ENCODE data around the gene GABPA. TPM values are rescaled to one million over a fixed set of nuclear protein-coding genes. Genes with fewer than 3 reads are reported as not detected.

GABPA gene
- total and polyA plus RNA-seq, 9 of the 15 experiments (the other 6 are each of a cell fraction or from before 2014, with no cell fraction given), result 8.9 to 35.7 (median 22.8) TPM

GRCh38 chr21:25806060-25806459 lies 71.3 kb downstream of the GABPA start:
- in situ Hi-C loops (cut with MboI), result no loop called here
- POLR2A ChIA-PET, result no interaction called here
- ATAC-seq (no peak), FAIRE-seq (no peak), DNase-seq (ENCODE audit: extremely low read depth in 1 of 4, low spot score in 3 of 4) (no peak)
- Histone ChIP-seq H3K36me3 (ENCODE audit: control insufficient read depth, insufficient read depth, low read length) (no peaks in the 10 kb centered on the region), H3K79me2 (ENCODE audit: control insufficient read depth, insufficient read depth, low read length) (no peaks in the 10 kb centered on the region), H3K4me2 (ENCODE audit: insufficient read depth, low read length) (no peak overlapping the region), H3K4me1 (replicated peaks in 1 of 2; ENCODE audit: control insufficient read depth in 2 of 2, insufficient read depth in 2 of 2, low read length in 2 of 2) (no peaks in the 10 kb centered on the region; a peak in 1 of 5 replicates), H3K27me3 (ENCODE audit: control insufficient read depth in 2 of 2, insufficient read depth in 2 of 2, low read length in 2 of 2) (no peaks in the 10 kb centered on the region; a peak in 1 of 5 replicates), H3K27ac (ENCODE audit: extremely low read depth, low read depth, low read length) (no peak overlapping the region), H3K9me3 (replicated peaks; ENCODE audit: control insufficient read depth, insufficient read depth, low read depth, low read length) (no peaks in the 10 kb centered on the region), H4K20me1 (replicated peaks; ENCODE audit: control insufficient read depth, insufficient read depth, low read length) (no peaks in the 10 kb centered on the region), H2AFZ (ENCODE audit: low read depth, low read length) (no peak overlapping the region), H3K9me1 (ENCODE audit: control insufficient read depth, insufficient read depth, low read length) (no peaks in the 10 kb centered on the region), H3K4me3 (no peak overlapping the region), H3K9ac (ENCODE audit: insufficient read depth in 1 of 2, low read depth in 2 of 2, low read length in 2 of 2) (no peak overlapping the region)
- TF ChIP-seq ATF7 (IDR thresholded peaks at IDR 0.05), result no peak
- TF ChIP-seq ZNF695 (CRISPR knock-in tag; IDR thresholded peaks at IDR 0.05), result no peak
- WGBS (ENCODE audit: insufficient coverage, low coverage, missing lambda C conversion rate), result 3% methylated on average over 4 of the region's 4 CpGs
- CTCF ChIA-PET (ENCODE audit: low intra/inter-chr PET ratio), result no interaction called here
- intact Hi-C loops (cut with micrococcal nuclease), result no loop called here
- no TSS peak for BruUV-seq (replicated peaks)

GRCh38 chr21:25807191-25807590 lies 72.4 kb downstream of the GABPA start:
- BruUV-seq (replicated peaks), result no TSS peak

More at GRCh38 chr21:25807191-25807590, 72.4 kb downstream of the GABPA start:
- Histone ChIP-seq H3K79me2 (ENCODE audit: control insufficient read depth, insufficient read depth, low read length) (no peaks in the 10 kb centered on the region), H3K9ac (ENCODE audit: insufficient read depth in 1 of 2, low read depth in 2 of 2, low read length in 2 of 2) (no peak overlapping the region), H3K4me3 (no peak overlapping the region), H4K20me1 (replicated peaks; ENCODE audit: control insufficient read depth, insufficient read depth, low read length) (no peaks in the 10 kb centered on the region), H3K36me3 (ENCODE audit: control insufficient read depth, insufficient read depth, low read length) (no peaks in the 10 kb centered on the region), H2AFZ (ENCODE audit: low read depth, low read length) (no peak overlapping the region), H3K27me3 (ENCODE audit: control insufficient read depth in 2 of 2, insufficient read depth in 2 of 2, low read length in 2 of 2) (peaks cover 0 to under 1% of the 10 kb centered on the region in 2 experiments; a peak in 2 of 5 replicates), H3K9me3 (replicated peaks; ENCODE audit: control insufficient read depth, insufficient read depth, low read depth, low read length) (no peaks in the 10 kb centered on the region), H3K4me2 (ENCODE audit: insufficient read depth, low read length) (no peak overlapping the region), H3K27ac (ENCODE audit: extremely low read depth, low read depth, low read length) (no peak overlapping the region), H3K4me1 (replicated peaks in 1 of 2; ENCODE audit: control insufficient read depth in 2 of 2, insufficient read depth in 2 of 2, low read length in 2 of 2) (no peaks in the 10 kb centered on the region), H3K9me1 (ENCODE audit: control insufficient read depth, insufficient read depth, low read length) (no peaks in the 10 kb centered on the region)
- ChIA-PET CTCF (ENCODE audit: low intra/inter-chr PET ratio) (no interaction called here), POLR2A (interaction anchor here (0.7 to 1.6 kb wide), 2 partner anchors 26 to 517 kb away, joined by 3 read pairs; no protein-coding TSS in a partner anchor)
- no peak for DNase-seq (ENCODE audit: extremely low read depth in 1 of 4, low spot score in 3 of 4)
- intact Hi-C loops (cut with micrococcal nuclease) (no loop called here), in situ Hi-C loops (cut with MboI) (no loop called here)
- TF ChIP-seq KLF13 (tag; IDR thresholded peaks at IDR 0.05; ENCODE audit: borderline replicate concordance, low read depth), result no peak
- no peak for TF ChIP-seq NKRF (IDR thresholded peaks at IDR 0.05; ENCODE audit: borderline replicate concordance)
- ATAC-seq, result no peak
- no peak for FAIRE-seq
- 3% methylated on average over 6 of the region's 6 CpGs for WGBS (ENCODE audit: insufficient coverage, low coverage, missing lambda C conversion rate)
